ENCODE results near the gene CCNDBP1.
"Not testable (repeated sequence)": the region's sequence is repeated elsewhere in the genome, so short reads cannot be mapped to it uniquely, and the experiment has no call there.

The CCNDBP1 gene

GRCh38 chr15:43194795-43195194 lies 9.6 kb downstream of the CCNDBP1 start:
- no peak for DNase-seq

- DNase-seq = no peak
Measured at GRCh38 chr15:43196760-43197548, 11.8 kb downstream of the CCNDBP1 start.

GRCh38 chr15:43197773-43198172 lies 12.6 kb downstream of the CCNDBP1 start:
- DNase-seq = not testable (repeated sequence)

GRCh38 chr15:43198556-43198955 lies 13.4 kb downstream of the CCNDBP1 start:
- DNase-seq = not testable (repeated sequence)

- no peak for DNase-seq
Measured at GRCh38 chr15:43198992-43199391, 13.8 kb downstream of the CCNDBP1 start.

DNA sequence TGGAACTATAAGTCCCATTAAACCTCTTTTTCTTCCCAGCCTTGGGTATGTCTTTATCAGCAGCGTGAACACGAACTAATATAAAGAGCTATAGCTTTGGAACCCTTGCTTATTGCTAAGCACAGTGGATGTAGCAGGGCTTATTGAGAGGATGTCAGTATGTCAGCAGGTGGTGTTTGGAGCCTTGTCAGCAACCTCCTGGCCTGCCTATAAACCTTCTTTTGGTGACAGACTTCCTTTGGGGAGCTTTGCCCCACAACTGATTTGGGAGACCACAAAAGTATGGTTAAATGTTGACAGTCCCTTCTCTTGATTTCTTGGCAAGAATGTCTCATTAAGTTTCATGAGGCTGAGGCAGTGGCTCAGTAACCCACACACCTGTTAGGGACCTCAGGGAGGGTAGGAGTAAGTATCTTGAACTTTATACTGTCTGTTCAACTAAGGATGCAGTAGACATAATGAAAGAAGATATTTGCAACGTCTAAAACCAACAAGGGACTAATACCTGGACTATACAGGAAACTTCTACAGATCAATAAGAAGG lies 14.8 kb downstream of the CCNDBP1 start:
- DNase-seq = no peak

GRCh38 chr15:43204016-43204901 lies 19.1 kb downstream of the CCNDBP1 start:
- DNase-seq = peak; percentile 50

DNA sequence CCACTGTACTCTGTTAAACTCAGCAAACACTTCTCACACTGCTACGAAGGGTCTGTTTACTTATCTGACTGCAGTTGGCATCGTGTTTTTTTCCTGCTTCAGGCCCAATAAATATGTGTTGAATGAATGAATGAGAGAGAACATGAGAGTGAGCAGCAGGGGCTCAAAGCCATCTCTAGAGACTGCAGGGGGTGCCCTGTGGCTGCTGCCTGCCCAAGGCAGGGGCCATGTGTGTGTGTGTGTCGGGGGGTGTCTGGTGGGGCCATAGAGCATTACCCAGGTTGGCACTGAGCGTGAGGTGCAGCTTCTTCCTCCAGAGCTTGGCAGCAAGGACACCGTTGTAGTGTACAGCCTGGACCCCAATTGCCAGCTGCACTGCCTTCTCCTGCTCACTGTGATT lies 20.9 kb downstream of the CCNDBP1 start:
- DNase-seq = no peak

DNA sequence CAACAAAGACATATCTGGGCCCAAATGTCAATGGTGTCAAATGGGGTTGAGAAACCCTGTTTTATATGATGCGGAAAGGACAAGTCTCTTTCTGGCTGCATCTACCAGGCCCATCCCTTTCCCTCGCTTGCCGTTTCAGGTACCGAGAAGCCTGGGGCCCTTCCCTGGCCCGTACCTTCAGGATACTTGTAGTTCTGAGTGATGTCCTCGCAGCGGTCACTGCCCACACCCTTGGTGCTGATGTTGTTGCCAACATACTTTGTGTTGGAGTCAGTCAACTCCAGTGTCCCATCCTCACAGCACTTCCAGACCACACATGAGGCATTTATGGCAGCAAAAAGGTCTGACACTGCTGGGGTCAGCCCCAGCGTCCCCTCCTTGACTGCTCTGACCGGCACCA lies 21.8 kb downstream of the CCNDBP1 start:
- no peak for DNase-seq

DNA sequence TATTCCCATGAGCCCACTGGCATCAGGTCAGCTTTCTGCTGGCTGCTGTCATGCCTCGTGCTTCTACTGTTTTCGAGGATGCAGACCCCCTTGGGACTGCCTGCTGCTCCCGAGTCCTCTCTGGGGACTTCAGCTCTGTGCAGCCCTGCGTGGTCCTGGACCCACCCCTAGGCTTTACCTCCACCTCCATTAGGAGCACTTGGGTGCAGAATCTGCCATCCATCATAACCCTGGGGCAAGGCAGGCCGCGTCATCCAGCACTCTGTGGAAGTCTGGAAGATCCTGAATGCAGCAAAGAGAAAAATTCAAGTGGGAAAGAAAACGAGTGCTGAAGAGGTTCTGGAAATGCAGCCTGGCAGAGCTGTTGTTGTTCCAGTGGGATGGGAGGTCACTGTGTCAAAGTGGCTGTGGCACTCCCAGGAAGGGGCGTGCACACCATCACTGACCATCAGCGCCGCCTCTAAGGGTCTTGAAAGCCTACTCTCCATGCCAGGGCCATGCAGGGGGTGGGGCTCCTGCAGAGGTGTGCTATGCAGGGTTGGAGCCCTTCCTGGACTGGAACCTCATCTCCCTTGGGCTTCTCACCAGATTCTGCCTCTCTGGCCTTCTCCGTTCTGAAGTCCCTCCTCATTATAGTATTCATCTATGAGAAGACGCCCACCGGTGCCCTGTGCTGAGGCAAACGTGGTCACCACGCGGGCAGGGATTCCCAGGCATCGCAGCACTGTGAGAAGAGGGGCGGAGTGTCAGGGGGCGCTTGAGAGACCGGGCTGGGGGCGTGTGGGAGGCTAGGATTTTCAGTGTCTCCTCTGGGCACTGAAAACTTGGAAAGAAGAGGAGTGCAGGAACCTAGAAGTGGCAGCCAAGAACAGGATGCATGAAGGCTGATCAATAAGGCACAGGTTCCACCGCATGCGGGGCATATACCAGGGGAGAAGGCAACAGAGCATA lies 23.1 kb downstream of the CCNDBP1 start:
- DNase-seq = no peak

- DNase-seq = no peak
Measured at GRCh38 chr15:43209059-43209824, 24.0 kb downstream of the CCNDBP1 start.

DNA sequence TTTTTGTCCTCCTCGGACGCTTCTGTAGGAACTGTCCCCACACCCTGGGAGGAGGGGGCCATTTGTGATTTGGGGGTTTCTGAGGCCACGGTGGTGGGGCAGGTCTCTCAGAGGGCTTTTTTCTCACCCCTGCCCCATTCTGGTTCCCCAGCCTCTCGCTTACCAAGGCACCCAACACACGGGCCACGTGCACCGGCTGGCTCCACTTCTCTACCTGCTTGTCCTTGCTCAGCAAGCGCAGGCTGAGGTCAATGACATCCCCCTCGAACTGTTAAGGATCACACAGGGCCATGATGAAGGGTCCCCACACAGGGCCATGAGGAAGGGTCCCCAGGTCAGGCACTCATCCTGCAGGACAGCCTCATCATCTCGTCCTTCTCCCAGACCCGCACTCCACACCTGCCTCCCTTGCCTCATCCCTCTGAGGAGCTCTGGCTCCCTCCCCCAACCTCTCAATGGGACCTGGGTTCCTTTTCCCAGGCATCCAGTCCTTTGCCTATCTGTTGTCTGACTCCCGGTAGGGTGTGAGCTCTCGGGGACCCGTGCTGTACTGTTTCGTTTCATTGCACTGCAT lies 25.1 kb downstream of the CCNDBP1 start:
- DNase-seq = no peak

DNA sequence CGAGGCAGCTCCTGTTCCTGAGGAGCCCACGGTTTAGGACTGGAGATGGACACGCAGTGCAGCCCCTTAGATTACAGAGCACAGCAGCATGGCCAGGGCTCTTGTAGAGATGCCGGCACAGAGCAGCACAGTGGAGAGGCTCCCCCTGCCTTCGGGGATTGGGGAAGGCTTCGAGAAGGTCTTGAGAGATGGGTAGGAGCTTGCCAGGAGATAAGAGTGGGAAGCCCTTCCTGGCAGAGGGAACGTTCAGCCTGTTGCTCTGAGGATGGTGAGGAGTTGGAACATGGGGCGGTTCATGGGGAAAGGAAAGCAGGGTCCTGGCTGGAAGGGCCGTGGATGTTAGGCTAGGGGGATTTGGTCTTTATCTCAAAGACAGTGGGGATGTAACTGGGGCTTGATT lies 25.6 kb downstream of the CCNDBP1 start:
- DNase-seq = no peak

DNA sequence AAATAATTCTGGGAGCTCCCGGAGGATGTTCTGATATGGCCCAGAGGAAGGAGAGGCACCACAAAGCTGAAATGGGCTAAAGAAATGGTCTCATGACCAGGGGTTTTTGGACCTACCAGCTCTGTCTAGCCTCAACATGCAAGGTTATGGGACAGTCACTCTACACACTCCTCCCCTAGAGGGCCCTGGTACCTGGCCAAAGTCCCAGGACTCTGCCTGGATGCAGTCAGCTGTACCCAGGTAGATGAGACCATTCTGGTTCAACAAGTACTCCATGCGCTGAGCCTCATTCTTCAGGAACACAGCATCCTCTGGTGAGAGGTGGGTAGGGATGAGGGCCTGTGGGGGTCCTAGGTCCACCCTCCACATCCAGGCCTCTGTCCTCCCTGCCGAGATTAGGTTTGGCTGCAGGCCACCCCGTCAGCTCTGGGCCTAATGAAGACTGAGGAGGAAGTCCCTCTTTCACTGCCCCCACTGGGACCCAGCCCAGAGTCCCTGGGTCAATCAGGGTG lies 26.1 kb downstream of the CCNDBP1 start:
- no peak for DNase-seq

DNA sequence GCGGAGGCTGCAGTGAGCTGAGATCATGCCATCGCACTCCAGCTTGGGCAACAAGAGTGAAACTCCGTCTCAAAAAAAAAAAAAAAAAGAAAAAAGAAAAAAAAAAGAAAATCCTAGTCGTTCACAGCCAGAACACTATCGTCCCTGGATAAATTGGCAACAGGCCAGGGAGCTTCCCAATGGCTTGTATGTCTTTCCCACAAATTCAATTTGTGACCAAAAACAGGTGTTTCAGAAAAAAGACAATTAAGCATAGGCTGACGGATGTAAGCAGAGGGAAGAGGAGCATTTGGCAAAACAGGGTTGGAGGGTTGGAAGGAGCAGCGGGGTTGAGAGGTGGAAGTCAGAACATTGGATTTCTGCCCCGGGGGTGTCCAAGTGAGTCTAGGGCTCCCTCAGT lies 27.1 kb downstream of the CCNDBP1 start:
- no peak for DNase-seq

GRCh38 chr15:43212951-43213350 lies 27.7 kb downstream of the CCNDBP1 start:
- DNase-seq = no peak

DNA sequence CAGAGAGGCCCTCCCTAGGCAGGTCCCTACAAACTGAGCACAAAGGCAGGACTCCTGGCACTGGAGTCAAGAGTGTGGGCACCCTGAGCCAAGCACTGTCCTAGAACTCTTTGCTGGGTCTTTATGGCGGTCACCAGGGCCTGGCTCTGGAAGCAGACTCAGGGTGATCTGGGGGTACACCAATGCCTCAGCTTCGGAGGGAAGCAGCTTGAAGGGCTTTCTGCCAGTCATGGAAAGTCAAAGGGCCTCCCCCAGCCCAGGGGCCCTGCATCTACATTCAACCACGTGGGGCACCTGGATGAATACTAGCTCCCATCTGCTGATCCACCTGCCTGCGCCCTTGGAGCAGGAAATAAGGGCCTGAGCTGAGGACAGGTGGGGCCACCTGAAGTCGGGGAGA lies 28.3 kb downstream of the CCNDBP1 start:
- DNase-seq = no peak

- no peak for DNase-seq
Measured at GRCh38 chr15:43214169-43214568, 29.0 kb downstream of the CCNDBP1 start.

- DNase-seq = no peak
Measured at GRCh38 chr15:43214592-43215295, 29.5 kb downstream of the CCNDBP1 start.

- DNase-seq = no peak
Measured at GRCh38 chr15:43215961-43216360, 30.8 kb downstream of the CCNDBP1 start.

Data from activated naive CD4-positive, alpha-beta T cell treated with Interleukin-2 at 50 U/mL for 16 hours (primary cell).